Sigmoid colon (tissue), 7 donors: Measurements from ENCODE around the gene ZNF644. TPM values are rescaled to one million over a fixed set of nuclear protein-coding genes. Genes with fewer than 3 reads are reported as not detected.
"Not testable (repeated sequence)": the region's sequence is repeated elsewhere in the genome, so short reads cannot be mapped to it uniquely, and the experiment has no call there.

Experiments
- DNase-seq: peaks from one replicate; pipeline ENCODE4 v3.0.0-alpha.2; 2019
- H3K27ac ChIP-seq, 4 donors: fragments of 200-600 bp; sonication (generic); one replicate each; pipeline ENCODE4 v1.5.1; 2016 to 2019; ENCODE audit warnings: mild to moderate bottlenecking in 1 of 4
- H3K27me3 ChIP-seq, 3 donors: fragments of 200-600 bp; sonication (generic); one replicate each; pipeline ENCODE4 v1.5.1; 2019; ENCODE audit warnings: mild to moderate bottlenecking in 1 of 3
- H3K36me3 ChIP-seq, 4 donors: fragments of 200-600 bp; sonication (generic); one replicate each; pipeline ENCODE4 v1.5.1; 2016 to 2019
- H3K4me1 ChIP-seq, 4 donors: fragments of 200-600 bp; sonication (generic); one replicate each; pipeline ENCODE4 v1.5.1; 2017 to 2019
- H3K4me3 ChIP-seq, 4 donors: fragments of 200-600 bp; sonication (generic); one replicate each; pipeline ENCODE4 v1.5.1; 2017 to 2019; ENCODE audit warnings: mild to moderate bottlenecking in 2 of 4, moderate library complexity in 1 of 4
- H3K9me3 ChIP-seq, 4 donors: fragments of 200-600 bp in 3 of 4; sonication (generic) in 3 of 4; one replicate each; pipeline versions ENCODE4 v1.5.1 to v1.6.1; 2013 to 2019
- EP300 ChIP-seq, 4 donors: sonication (generic); formaldehyde crosslinking; IDR thresholded peaks; one replicate each; pipeline ENCODE4 v1.6.1; 2017; ENCODE audit warnings: antibody characterized with exemption in 4 of 4
- POLR2A ChIP-seq, 2 donors: fragments of 450-650 bp; IDR thresholded peaks; one replicate each; pipeline ENCODE4 v1.6.1; 2016; ENCODE audit warnings: antibody characterized with exemption in 2 of 2, mild to moderate bottlenecking in 2 of 2, moderate library complexity in 2 of 2
- POLR2AphosphoS5 ChIP-seq, 4 donors: sonication (generic); formaldehyde crosslinking; IDR thresholded peaks; one replicate each; pipeline ENCODE4 v1.6.1; 2017; ENCODE audit warnings: antibody characterized with exemption in 4 of 4
- WGBS, 2 donors: extraction: QIAGEN DNeasy Blood & Tissue Kit; methylation state at CpG; one replicate each; pipeline ENCODE4 v1.1.7; 2013; 5-methylcytosine and 5-hydroxymethylcytosine counted together
- intact Hi-C: fragments of 100-400 bp; cut with DNase I; formaldehyde crosslinking; loops from one replicate; pipeline ENCODE4 v1.15.1; 2023
- polyA plus RNA-seq, 3 donors: library from polyadenylated mRNA; stranded (reverse); fragments of 200-250 nt; gene quantifications; one replicate each; pipeline ENCODE4 v1.2.3, GENCODE V29; 2013
- total RNA-seq, 4 donors: library from RNA; depleted of rRNA; stranded (reverse); fragments of >200 nt; gene quantifications; one replicate each; pipeline ENCODE4 v1.1.0, GENCODE V29; 2016
- TF ChIP-seq, protein P1 (sequence below), 4 experiments: fragments of 450-650 bp in 3 of 4; fragments of 200-600 bp in 1 of 4; IDR thresholded peaks; one replicate each; pipeline ENCODE4 v1.5.1; 2016 to 2019; ENCODE audit warnings: antibody characterized with exemption in 4 of 4, mild to moderate bottlenecking in 3 of 4, moderate library complexity in 2 of 4
- donor health status: healthy with polysubstance abuse.
- donor health status: Bipolar disorder and iron deficiency.
- donor health status: healthy.

Gene ZNF644
- total and polyA plus RNA-seq, 7 donors = 17.4 to 74.2 (median 55.1) TPM

- no peaks in the 10 kb centered on the region for H3K4me1 ChIP-seq
- no peak overlapping the region for H3K4me3 ChIP-seq
- no peaks in the 10 kb centered on the region for H3K36me3 ChIP-seq
- no peaks in the 10 kb centered on the region for H3K27me3 ChIP-seq
- DNase-seq = no peak
- intact Hi-C loops = no loop called here
- TF ChIP-seq POLR2A (IDR thresholded peaks at IDR 0.05) (no peak), EP300 (IDR thresholded peaks at IDR 0.05) (no peak), POLR2AphosphoS5 (IDR thresholded peaks at IDR 0.05) (no peak)
- TF ChIP-seq, protein P1, sequence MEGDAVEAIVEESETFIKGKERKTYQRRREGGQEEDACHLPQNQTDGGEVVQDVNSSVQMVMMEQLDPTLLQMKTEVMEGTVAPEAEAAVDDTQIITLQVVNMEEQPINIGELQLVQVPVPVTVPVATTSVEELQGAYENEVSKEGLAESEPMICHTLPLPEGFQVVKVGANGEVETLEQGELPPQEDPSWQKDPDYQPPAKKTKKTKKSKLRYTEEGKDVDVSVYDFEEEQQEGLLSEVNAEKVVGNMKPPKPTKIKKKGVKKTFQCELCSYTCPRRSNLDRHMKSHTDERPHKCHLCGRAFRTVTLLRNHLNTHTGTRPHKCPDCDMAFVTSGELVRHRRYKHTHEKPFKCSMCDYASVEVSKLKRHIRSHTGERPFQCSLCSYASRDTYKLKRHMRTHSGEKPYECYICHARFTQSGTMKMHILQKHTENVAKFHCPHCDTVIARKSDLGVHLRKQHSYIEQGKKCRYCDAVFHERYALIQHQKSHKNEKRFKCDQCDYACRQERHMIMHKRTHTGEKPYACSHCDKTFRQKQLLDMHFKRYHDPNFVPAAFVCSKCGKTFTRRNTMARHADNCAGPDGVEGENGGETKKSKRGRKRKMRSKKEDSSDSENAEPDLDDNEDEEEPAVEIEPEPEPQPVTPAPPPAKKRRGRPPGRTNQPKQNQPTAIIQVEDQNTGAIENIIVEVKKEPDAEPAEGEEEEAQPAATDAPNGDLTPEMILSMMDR (IDR thresholded peaks at IDR 0.05) = no peak
- no peaks in the 10 kb centered on the region for H3K9me3 ChIP-seq
- no peak overlapping the region for H3K27ac ChIP-seq
- WGBS, 2 donors = 48 to 75% methylated on average over 2 of the region's 2 CpGs
Observed at GRCh38 chr1:91057784-91058183, 35.9 kb upstream of the ZNF644 start.

DNA sequence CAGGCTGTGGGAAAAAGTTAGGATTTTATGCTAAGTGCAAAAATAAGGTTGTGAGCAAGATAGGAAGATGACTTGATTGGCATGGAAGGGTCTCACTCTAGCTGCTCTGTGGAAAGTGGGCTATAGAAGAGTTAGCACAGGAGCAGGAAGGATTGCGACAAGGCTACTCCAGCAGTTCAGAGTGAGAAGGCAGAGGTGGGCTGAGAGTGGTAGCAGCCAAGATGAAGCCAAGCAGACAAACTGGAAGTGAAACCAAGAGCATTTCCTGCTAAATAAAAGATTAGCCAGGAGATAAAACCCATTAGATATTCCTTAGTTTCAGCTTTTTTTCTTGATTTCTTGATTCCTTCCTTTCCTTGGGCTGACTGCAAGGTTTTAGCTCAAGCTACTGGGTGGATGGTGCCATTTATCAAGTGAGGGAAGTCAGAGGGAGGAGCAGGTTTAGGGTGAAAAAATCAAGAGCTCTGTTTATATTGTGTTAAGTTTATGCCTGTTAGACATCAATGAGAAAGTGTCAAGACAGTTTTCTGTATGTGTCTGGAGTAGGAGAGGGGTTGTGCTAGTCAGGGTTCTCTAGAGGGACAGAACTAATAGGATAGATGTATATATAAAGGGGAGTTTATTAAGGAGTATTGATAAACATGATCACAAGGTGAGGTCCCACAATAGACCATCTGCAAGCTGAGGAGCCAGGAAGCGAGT, 33.1 kb upstream of the ZNF644 start:
- no peak for DNase-seq
- no peaks in the 10 kb centered on the region for H3K9me3 ChIP-seq
- H3K27me3 ChIP-seq = no peaks in the 10 kb centered on the region
- TF ChIP-seq POLR2AphosphoS5 (IDR thresholded peaks at IDR 0.05) = no peak
- no peak for TF ChIP-seq POLR2A (IDR thresholded peaks at IDR 0.05)
- no peak for TF ChIP-seq EP300 (IDR thresholded peaks at IDR 0.05)
- TF ChIP-seq, protein P1 (IDR thresholded peaks at IDR 0.05) = no peak
- no peaks in the 10 kb centered on the region for H3K36me3 ChIP-seq
- H3K4me1 ChIP-seq = no peaks in the 10 kb centered on the region
- H3K27ac ChIP-seq = no peak overlapping the region
- 74 to 88% methylated on average over 2 of the region's 2 CpGs for WGBS, 2 donors
- no peak overlapping the region for H3K4me3 ChIP-seq
- intact Hi-C loops = no loop called here

DNA sequence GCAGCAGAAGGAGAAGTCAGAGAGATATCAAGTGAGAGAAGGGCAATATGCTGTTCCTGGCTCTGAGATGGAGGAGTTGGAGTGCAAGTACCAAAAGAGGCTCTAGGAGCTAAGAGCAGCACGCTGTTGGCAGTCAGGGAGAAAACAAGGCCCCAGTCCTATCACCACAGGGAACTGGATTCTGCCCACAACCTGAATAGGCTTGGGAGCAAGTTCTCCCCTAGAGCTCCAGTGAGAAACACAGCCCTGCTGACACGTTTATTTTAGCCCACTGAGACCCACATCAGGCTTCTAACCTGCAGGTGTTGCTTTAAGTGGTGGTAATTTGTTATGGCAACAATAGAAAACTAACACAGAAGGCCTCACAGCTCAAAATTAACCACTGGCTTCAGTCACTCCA, 31.8 kb upstream of the ZNF644 start:
- H3K9me3 ChIP-seq = no peaks in the 10 kb centered on the region
- intact Hi-C loops = no loop called here
- DNase-seq = no peak
- H3K27me3 ChIP-seq = no peaks in the 10 kb centered on the region
- no peak overlapping the region for H3K27ac ChIP-seq
- H3K36me3 ChIP-seq = no peaks in the 10 kb centered on the region
- H3K4me1 ChIP-seq = no peaks in the 10 kb centered on the region
- no peak overlapping the region for H3K4me3 ChIP-seq
- 68 to 77% methylated on average over 2 of the region's 2 CpGs for WGBS, 2 donors
- TF ChIP-seq, protein P1 (IDR thresholded peaks at IDR 0.05) = no peak
- TF ChIP-seq POLR2AphosphoS5 (IDR thresholded peaks at IDR 0.05) = no peak
- TF ChIP-seq EP300 (IDR thresholded peaks at IDR 0.05) = no peak
- no peak for TF ChIP-seq POLR2A (IDR thresholded peaks at IDR 0.05)

DNA sequence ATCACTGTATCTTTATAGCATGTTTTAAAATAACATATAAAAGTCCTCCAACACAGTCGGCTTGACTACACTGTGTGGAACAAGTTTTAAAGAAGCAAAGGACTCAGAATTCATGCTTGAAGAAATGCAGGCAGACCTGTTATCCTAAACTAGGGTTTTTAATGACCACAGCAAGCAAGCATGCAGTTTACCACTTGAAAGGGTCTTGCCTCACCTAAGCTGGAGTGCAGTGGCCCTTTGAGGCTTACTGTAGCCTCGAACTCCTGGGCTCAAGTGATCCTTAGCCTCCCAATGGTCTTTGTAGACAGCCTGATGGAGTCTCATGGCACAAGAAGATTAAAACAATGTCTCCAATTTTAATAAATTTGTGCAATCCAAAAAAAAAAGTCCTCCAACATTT, 27.7 kb upstream of the ZNF644 start:
- H3K9me3 ChIP-seq, H3K27ac ChIP-seq, H3K4me3 ChIP-seq, H3K36me3 ChIP-seq, H3K27me3 ChIP-seq, DNase-seq, intact Hi-C loops, H3K4me1 ChIP-seq: not testable (repeated sequence)
- 47 to 67% methylated on average over 2 of the region's 2 CpGs for WGBS, 2 donors

DNA sequence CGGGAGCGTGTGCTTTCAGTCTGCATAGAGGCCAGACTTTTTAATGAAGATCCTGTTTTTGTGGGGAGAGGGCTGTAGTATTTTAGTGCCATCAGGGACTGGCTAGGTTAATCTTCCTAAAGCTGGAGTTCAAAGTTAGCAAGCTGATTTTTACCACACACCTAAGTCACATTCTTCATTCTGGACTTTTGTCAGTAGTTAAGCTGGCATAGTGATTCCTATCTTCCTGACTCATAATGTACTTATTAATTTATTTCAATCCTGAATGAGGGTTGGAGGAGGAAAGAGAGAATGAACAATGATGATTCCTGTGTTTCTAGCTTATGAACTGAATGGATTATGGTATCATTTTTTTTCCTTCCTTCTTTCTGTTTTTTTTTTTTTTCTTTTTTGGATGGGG, 24.9 kb upstream of the ZNF644 start:
- Histone ChIP-seq H3K36me3 (no peaks in the 10 kb centered on the region), H3K4me3 (no peak overlapping the region), H3K4me1 (no peaks in the 10 kb centered on the region), H3K27ac (no peak overlapping the region), H3K27me3 (no peaks in the 10 kb centered on the region), H3K9me3 (peaks cover 0 to 6% (median 3%) of the 10 kb centered on the region in 4 donors)
- 92 to 93% methylated on average over 2 of the region's 2 CpGs for WGBS, 2 donors
- intact Hi-C loops = no loop called here
- TF ChIP-seq, protein P1 (IDR thresholded peaks at IDR 0.05) = no peak
- no peak for TF ChIP-seq POLR2AphosphoS5 (IDR thresholded peaks at IDR 0.05)
- TF ChIP-seq POLR2A (IDR thresholded peaks at IDR 0.05) = no peak
- no peak for TF ChIP-seq EP300 (IDR thresholded peaks at IDR 0.05)
- DNase-seq = no peak
